Right cardiac atrium (tissue), 5 donors: ENCODE data around the gene DNAJC21. TPM values are rescaled to one million over a fixed set of nuclear protein-coding genes. Genes with fewer than 3 reads are reported as not detected.

Experiments
- ATAC-seq, 2 donors: fragments of 200-7000 bp; cut with Tn5 transposase; one replicate each; pipeline versions ENCODE4 v1.8.0 to v1.9.1; 2020; ENCODE audit warnings: moderate library complexity in 2 of 2, mild to moderate bottlenecking in 1 of 2
- DNase-seq, 3 donors: peaks; one replicate each; pipeline ENCODE4 v3.0.0-alpha.2; 2020
- H3K27ac ChIP-seq: one replicate; pipeline ENCODE4 v1.5.1; 2013; ENCODE audit warnings: mild to moderate bottlenecking, low read length, control low read depth, moderate library complexity
- H3K27me3 ChIP-seq: one replicate; pipeline ENCODE4 v1.6.1; 2013; ENCODE audit not compliant: control insufficient read depth, insufficient read depth
- H3K4me1 ChIP-seq: one replicate; pipeline ENCODE4 v1.6.1; 2013; ENCODE audit warnings: low read length; ENCODE audit not compliant: control insufficient read depth, insufficient read depth
- H3K4me3 ChIP-seq: one replicate; pipeline ENCODE4 v1.5.1; 2013; ENCODE audit warnings: low read length, control low read depth
- H3K9me3 ChIP-seq: one replicate; pipeline ENCODE4 v1.6.1; 2013; ENCODE audit warnings: low read length; ENCODE audit not compliant: control insufficient read depth
- WGBS: extraction: QIAGEN DNeasy Blood & Tissue Kit; methylation state at CpG from one replicate; pipeline ENCODE4 v1.1.7; 2013; 5-methylcytosine and 5-hydroxymethylcytosine counted together
- intact Hi-C, 4 donors: fragments of 100-400 bp; cut with DNase I; formaldehyde crosslinking; loops; one replicate each; pipeline versions ENCODE4 v1.11.0 to v1.14.0; 2022 to 2023
- polyA plus RNA-seq: library from polyadenylated mRNA; stranded (reverse); fragments of 200-250 nt; gene quantifications from one replicate; pipeline ENCODE4 v1.2.3, GENCODE V29; 2013
- total RNA-seq, 4 donors: library from RNA; stranded (reverse); fragmentation: NEBNext Ultra II Directional; extraction: Animal tissue kit (Norgen Biotek cat#: 25700); gene quantifications; one replicate each; pipeline ENCODE4 v1.2.1, GENCODE V29; 2021
- donor health status: healthy with polysubstance abuse.
- donor health status: DM: no; HTN: yes; CAD: no.
- donor health status: DM: no; HTN: no; CAD: no.
- donor health status: DM: no; HTN: yes; CAD: no; lungs with severe emphysema.
- donor health status: DM: yes; HTN: yes; CAD: no.

The DNAJC21 gene
- total and polyA plus RNA-seq, 5 donors, result 46.2 to 63.7 (median 61.4) TPM

GRCh38 chr5:34977934-34978613, 48.7 kb downstream of the DNAJC21 start:
- H3K9me3 ChIP-seq, result no peaks in the 10 kb centered on the region
- H3K27ac ChIP-seq, result no peak overlapping the region
- 46% methylated on average over 2 of the region's 2 CpGs for WGBS
- DNase-seq, result no peak
- intact Hi-C loops, result no loop called here
- H3K4me1 ChIP-seq, result no peaks in the 10 kb centered on the region
- no peak overlapping the region for H3K4me3 ChIP-seq
- no peak for ATAC-seq
- no peaks in the 10 kb centered on the region for H3K27me3 ChIP-seq

- no peak for DNase-seq
- intact Hi-C loops, result no loop called here
- ATAC-seq, result no peak
- Histone ChIP-seq H3K9me3 (no peaks in the 10 kb centered on the region), H3K27ac (no peak overlapping the region), H3K4me1 (no peaks in the 10 kb centered on the region), H3K4me3 (no peak overlapping the region), H3K27me3 (no peaks in the 10 kb centered on the region)
- 65% methylated on average over 4 of the region's 4 CpGs for WGBS
Observed at GRCh38 chr5:34978681-34979080, 49.3 kb downstream of the DNAJC21 start.

GRCh38 chr5:34982823-34983222, 53.5 kb downstream of the DNAJC21 start:
- intact Hi-C loops, result no loop called here
- no peaks in the 10 kb centered on the region for H3K27me3 ChIP-seq
- H3K9me3 ChIP-seq, result no peaks in the 10 kb centered on the region
- WGBS, result 88% methylated on average over 4 of the region's 4 CpGs
- no peak for DNase-seq
- no peak overlapping the region for H3K27ac ChIP-seq
- no peak overlapping the region for H3K4me3 ChIP-seq
- no peaks in the 10 kb centered on the region for H3K4me1 ChIP-seq
- no peak for ATAC-seq

- no peak overlapping the region for H3K27ac ChIP-seq
- DNase-seq (no peak), ATAC-seq (no peak)
- WGBS, result 83% methylated on average over 1 of the region's 1 CpG
- H3K27me3 ChIP-seq, result no peaks in the 10 kb centered on the region
- no peaks in the 10 kb centered on the region for H3K4me1 ChIP-seq
- no peaks in the 10 kb centered on the region for H3K9me3 ChIP-seq
- no peak overlapping the region for H3K4me3 ChIP-seq
- intact Hi-C loops, result no loop called here
Observed at GRCh38 chr5:34986965-34987364, 57.6 kb downstream of the DNAJC21 start.

- Histone ChIP-seq H3K4me3 (no peak overlapping the region), H3K27ac (no peak overlapping the region), H3K4me1 (no peaks in the 10 kb centered on the region), H3K27me3 (peaks cover 2% of the 10 kb centered on the region), H3K9me3 (no peaks in the 10 kb centered on the region)
- 56% methylated on average over 2 of the region's 2 CpGs for WGBS
- ATAC-seq (no peak), DNase-seq (no peak)
- intact Hi-C loops, result no loop called here
Observed at GRCh38 chr5:34991486-34992238, 62.3 kb downstream of the DNAJC21 start.

- H3K27ac ChIP-seq, result no peak overlapping the region
- H3K4me3 ChIP-seq, result no peak overlapping the region
- no peak for DNase-seq
- 73% methylated on average over 8 of the region's 8 CpGs for WGBS
- no peak for ATAC-seq
- no peaks in the 10 kb centered on the region for H3K9me3 ChIP-seq
- intact Hi-C loops, result no loop called here
- H3K4me1 ChIP-seq, result no peaks in the 10 kb centered on the region
- peaks cover 2% of the 10 kb centered on the region for H3K27me3 ChIP-seq
Observed at GRCh38 chr5:34993951-34994350, 64.6 kb downstream of the DNAJC21 start.

GRCh38 chr5:34996261-34996660, 66.9 kb downstream of the DNAJC21 start:
- DNase-seq (no peak), ATAC-seq (no peak)
- Histone ChIP-seq H3K27ac (no peak overlapping the region), H3K27me3 (peaks cover 2% of the 10 kb centered on the region), H3K4me1 (no peaks in the 10 kb centered on the region), H3K9me3 (no peaks in the 10 kb centered on the region), H3K4me3 (no peak overlapping the region)
- 79% methylated on average over 2 of the region's 2 CpGs for WGBS
- intact Hi-C loops, result no loop called here

GRCh38 chr5:34998058-34998789, 68.9 kb downstream of the DNAJC21 start:
- intact Hi-C loops, result no loop called here
- no peak for DNase-seq
- WGBS, result 61% methylated on average over 6 of the region's 6 CpGs
- no peak for ATAC-seq
- Histone ChIP-seq H3K27ac (no peak overlapping the region), H3K4me3 (no peak overlapping the region), H3K27me3 (peaks cover 2% of the 10 kb centered on the region), H3K9me3 (no peaks in the 10 kb centered on the region), H3K4me1 (no peaks in the 10 kb centered on the region)

GRCh38 chr5:35001842-35002241, 72.5 kb downstream of the DNAJC21 start:
- Histone ChIP-seq H3K27me3 (no peaks in the 10 kb centered on the region), H3K4me1 (no peaks in the 10 kb centered on the region), H3K4me3 (no peak overlapping the region), H3K9me3 (no peaks in the 10 kb centered on the region), H3K27ac (no peak overlapping the region)
- no peak for DNase-seq
- no peak for ATAC-seq
- intact Hi-C loops, result loop anchor here (10.0 kb wide), 2 partner anchors 517 to 527 kb away; no protein-coding TSS in a partner anchor
- WGBS, result 70% methylated on average over 3 of the region's 3 CpGs

GRCh38 chr5:35002459-35002858, 73.1 kb downstream of the DNAJC21 start:
- H3K27ac ChIP-seq, result no peak overlapping the region
- no peak overlapping the region for H3K4me3 ChIP-seq
- no peaks in the 10 kb centered on the region for H3K27me3 ChIP-seq
- intact Hi-C loops, result loop anchor here (10.0 kb wide), 2 partner anchors 518 to 528 kb away; no protein-coding TSS in a partner anchor
- H3K9me3 ChIP-seq, result no peaks in the 10 kb centered on the region
- WGBS, result 89% methylated on average over 6 of the region's 6 CpGs
- no peaks in the 10 kb centered on the region for H3K4me1 ChIP-seq
- no peak for DNase-seq
- no peak for ATAC-seq
